HG03354 (cell line): ENCODE measurements around the gene ZCCHC10.

ENCODE experiments used
- ATAC-seq: cut with Tn5 transposase; IDR thresholded peaks from one replicate; pipeline ENCODE4 v1.9.1; 2021; ENCODE audit warnings: mild to moderate bottlenecking; ENCODE audit not compliant: unreplicated experiment, poor library complexity, severe bottlenecking

The ZCCHC10 gene

GRCh38 chr5:133025804-133026663 is at the start of gene ZCCHC10:
Gene ZCCHC10 (minus strand): TSS chr5:133026549. CDS start chr5:133026537, 12 bp downstream.
- ATAC-seq = peak; percentile 97

DNA sequence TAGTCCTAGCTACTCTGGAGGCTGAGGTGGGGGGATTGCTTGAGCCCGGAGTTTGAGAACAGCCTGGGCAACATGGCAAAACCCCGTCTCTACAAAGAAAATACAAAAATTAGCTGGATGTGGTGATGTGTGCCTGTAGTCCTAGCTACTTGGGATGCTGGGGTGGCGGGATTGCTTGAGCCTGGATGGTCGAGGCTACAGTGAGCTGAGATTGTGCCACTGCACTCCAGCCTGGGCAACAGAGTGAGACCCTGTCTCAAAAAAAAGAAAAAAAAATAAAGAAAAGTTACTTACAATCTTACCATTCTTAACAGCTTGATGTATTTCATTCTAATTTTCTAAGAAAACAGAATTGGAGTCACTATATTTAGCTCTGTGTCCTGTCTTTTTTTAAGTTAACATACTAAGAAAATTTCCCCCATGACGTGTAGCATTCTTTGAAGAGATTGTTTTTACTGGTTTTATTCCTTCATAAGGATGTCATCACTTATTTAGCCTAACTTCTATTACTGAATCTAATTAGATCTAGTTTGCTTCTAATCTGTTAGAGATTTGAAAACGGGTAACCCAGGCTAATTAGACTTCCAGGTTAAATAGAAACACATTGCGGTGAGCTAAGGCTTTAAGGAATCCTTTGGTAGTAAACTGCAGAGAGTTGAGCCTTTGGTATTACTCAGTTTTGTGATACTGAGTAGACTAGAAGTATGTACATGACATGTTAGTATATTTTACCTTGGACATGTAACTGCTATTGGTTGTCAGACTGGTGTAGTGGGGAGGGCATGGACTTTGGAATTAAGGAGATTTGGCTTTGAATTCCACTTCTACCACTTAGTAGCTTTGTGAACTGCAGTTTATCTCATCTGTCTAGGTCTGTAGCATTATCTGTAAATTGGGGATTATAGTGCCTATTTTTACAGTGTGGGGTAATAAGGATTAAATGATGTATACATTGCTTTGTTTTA is 49.5 kb upstream of the ZCCHC10 start:
- no peak for ATAC-seq

GRCh38 chr5:133072021-133072420 is 45.7 kb upstream of the ZCCHC10 start:
- ATAC-seq = no peak

GRCh38 chr5:133066045-133066444 is 39.7 kb upstream of the ZCCHC10 start:
- no peak for ATAC-seq

DNA sequence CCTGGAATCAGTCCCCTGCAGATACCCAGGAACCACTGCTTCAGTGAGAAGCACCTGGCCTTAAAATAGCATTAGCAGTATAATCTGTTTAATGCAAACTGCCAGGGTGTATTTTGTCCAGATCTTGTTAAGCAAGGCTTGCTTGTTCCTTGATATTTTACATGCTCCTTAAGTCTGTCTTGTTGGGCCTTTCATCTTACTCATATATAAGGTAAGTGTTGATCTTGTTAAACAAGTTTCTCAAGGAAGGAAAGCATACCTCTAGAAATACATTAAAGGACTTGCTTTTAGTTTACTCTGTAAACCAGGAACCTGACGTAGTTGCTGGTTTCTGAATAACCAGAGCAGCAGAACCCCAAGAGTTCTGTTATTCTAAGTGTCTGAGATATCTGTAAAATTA is 39.1 kb upstream of the ZCCHC10 start:
- ATAC-seq = no peak

DNA sequence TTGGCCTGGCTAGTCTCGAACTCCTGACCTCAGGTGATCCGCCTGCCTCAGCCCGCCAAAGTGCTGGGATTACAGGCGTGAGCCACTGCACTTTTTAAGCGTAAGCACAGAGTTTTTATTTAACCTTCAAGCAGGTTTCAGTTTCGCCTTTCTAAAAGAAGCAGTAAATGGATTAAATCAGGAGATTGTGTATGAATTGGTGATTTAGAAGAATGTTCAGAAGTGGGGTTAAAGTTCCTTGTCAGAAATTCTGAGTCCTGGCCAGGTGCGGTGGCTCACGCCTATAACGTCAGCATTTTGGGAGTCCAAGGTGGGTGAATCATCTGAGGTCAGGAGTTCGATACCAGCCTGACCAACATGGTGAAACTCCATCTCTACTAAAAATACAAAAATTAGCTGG is 37.6 kb upstream of the ZCCHC10 start:
- ATAC-seq = no peak

DNA sequence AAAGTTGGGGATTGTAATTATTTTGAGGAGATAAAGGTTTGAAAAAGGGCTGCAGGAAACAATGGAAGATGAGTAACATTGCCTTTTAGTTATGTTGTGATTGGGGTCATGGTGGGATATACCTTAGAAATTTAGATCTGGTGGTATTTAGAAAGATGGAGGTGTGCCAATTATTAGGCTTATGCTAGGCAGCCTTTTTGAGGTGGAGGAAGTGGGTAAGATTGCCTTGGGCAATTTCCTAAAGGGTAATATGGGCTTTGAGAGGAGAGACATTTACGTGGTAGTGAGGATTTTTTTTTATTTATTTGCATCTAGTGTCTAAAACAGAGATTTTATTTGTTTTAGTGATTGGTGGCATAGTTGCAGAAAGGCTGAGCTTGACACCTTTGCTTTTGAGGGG is 35.9 kb upstream of the ZCCHC10 start:
- no peak for ATAC-seq

DNA sequence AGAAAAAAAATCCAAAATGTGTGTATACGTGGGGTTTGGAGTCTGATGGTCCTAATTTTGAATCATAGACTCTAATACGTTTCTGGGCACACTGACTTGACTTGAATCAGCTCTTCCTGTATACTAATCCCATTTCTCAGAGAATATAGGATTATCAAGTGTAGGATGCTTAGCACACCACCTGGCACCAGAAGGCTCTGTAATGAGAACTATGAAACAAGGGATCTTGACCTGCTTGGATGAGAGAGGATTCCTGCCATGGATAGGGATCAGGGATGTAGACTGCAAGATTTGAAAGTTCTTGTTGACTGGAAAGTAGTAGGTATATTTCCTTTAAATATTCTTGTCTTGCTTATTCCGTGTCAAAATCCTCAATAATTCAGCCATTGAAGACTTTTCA is 33.3 kb upstream of the ZCCHC10 start:
- no peak for ATAC-seq

- ATAC-seq = no peak
Measured at GRCh38 chr5:133056891-133057290, 30.5 kb upstream of the ZCCHC10 start.

DNA sequence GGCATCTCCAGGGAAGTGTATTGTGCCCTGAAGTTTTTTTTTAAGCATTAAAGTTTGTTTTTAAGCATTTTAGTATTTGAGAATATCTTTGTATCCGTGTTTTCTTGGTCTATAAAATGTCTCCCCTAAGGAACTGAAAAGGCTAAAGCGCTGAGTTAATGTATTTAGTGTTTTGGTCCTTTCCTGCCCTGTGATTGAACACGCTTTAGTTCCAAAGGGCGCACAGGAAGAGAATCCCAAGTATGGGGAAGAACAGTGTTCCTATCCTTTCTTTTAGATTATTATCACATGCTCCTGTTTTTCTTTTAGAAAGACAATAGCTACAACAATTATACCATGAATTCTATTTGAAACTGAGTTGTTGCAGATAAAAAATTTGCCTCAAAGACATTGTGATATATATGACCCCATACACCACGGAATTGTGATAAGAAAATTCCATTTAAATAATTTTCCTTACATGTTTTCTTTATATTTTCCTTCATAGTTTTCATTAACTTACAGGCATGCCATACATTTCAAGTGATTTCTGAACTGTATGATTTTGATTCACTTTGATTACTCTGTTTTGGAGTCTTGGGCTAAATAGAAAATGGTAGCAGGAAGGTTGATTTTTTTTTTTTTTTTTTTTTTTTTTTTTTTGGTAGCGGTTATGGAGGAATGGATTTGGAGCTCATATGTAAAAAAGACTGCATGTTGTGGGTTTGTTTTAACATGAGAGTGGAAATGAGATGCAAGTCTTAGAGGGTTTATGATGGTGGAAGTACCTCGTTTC is 28.5 kb upstream of the ZCCHC10 start:
- ATAC-seq = no peak

DNA sequence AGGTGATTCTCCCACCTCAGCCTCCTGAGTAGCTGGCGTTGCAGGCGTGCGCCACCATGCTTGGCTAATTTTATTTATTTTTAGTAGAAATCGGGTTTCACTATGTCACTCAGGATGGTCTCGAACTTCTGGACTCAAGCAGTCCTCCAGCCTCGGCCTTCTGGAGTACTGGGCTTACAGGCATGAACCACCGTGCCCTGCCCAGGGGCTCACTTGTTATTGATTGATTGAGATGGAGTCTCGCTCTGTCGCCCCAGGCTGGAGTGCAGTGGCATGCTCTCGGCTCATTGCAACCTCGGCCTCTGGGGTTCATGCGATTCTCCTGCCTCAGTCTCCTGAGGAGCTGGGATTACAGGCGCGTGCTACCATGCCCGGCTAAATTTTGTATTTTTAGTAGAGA is 27.1 kb upstream of the ZCCHC10 start:
- ATAC-seq = no peak

DNA sequence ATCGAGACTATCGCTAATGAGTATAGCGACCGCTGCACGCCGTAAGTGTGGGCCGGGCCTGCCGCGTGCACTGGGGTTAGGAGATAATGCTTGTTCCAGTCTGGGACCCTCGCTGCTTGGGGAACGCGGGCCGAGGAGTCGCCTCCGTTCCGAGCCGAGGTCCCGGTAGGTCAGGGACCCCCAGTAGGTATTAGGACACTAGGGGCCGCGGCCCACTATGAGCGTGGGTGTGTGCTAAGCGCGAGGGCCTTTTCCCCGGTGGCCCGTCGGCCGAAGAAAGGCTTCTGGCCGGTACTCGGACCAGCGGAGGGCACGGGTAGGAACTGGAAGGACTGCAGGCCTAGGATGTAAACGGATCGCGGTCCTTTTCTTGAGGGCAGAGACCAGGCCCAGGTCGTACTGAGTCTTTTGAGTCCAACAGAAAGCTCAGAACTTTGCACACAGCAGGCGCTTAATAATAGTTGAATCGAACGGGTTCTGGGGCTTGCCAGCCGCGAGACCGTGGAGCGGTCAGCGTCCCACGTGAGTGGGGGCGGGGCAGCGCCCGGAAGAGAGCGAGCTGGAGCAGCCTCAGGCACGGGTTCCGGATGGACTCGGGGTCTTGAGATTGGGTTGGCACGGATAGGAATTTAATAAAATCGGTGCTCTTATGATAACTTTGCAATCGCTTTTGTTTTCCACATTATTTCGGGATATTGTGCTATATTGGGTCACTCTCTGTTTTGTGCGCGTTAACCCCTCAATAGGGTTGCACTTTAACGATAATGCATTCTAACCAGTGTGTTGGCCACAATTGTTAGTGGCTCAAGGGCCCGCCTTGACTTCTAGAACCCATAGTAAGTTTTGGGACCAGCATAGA is 26.2 kb upstream of the ZCCHC10 start:
- peak; percentile 38 for ATAC-seq

DNA sequence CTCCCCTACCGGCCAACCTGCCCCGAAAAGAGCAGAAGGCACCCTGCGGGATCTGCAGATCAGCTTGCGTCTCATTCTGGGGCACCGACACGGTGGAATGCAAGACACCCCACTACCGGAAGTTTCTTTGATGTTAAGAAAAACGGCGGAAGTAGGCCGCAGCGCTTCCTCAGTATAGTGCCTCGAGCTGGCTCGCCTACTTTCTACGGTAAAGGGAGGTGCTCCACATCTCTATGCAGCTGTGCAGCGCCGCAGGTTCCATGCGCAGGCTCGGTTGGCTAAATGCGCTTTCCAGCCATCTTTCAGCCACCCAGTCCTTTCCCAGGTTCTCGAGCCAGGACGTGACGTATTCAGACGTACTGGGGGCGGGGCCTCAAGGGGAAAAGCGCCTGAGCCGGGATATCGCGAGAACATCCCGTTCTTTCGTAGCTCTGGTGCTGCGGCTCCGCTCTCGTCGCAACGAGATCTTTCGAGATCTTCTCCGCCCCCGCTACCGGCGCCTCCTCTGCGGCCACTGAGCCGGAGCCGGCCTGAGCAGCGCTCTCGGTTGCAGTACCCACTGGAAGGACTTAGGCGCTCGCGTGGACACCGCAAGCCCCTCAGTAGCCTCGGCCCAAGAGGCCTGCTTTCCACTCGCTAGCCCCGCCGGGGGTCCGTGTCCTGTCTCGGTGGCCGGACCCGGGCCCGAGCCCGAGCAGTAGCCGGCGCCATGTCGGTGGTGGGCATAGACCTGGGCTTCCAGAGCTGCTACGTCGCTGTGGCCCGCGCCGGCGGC is 25.4 kb upstream of the ZCCHC10 start, which contains the start of gene HSPA4:
TSS of gene HSPA4 (plus strand) at position 472 of the 775 bp plus-strand sequence. CDS start at position 710, 238 bp downstream.
- peak; percentile 84 for ATAC-seq

- peak; percentile 12 for ATAC-seq
Measured at GRCh38 chr5:133051061-133051541, 24.8 kb upstream of the ZCCHC10 start.

DNA sequence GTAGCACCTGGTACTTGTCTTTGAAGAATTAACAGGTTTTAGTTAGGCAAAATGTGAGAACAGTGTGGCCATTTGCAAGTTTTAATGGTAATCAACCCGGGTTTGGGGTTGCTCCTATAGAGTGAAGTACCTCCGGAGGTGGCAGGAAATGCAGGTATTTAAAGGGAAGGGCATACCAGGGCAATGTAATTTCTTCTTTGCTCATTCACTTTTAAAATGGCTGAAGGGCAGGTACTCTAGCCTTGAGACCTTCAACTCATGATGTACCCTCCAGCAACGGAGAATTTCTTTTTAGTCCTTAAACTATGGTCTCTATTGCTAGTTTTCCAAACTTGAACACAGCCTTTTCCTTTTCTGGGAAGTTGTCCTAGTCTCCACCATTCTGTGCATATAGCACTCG is 24.2 kb upstream of the ZCCHC10 start:
- no peak for ATAC-seq

DNA sequence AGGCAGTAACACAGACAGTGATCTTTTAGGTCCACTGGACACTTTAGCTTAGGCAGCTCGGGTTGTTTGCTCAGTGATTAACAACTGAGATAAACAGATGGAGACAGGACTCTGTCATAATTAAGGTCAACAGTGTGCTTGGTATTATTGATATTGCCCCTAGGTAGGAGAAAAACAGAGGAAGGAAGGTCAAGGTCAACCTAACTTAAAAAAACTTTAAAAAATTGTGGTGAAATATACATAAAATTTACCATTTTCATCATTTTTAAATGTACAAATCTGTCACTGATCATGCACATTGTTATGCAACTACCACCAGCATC is 23.3 kb upstream of the ZCCHC10 start:
- ATAC-seq = no peak

GRCh38 chr5:133048993-133049725 is 22.8 kb upstream of the ZCCHC10 start:
- no peak for ATAC-seq
